AG04450 (cell line): ENCODE measurements around the gene SCN4A. TPM values are rescaled to one million over a fixed set of nuclear protein-coding genes. Genes with fewer than 3 reads are reported as not detected.

ENCODE experiments used
- CTCF ChIA-PET: fragments of 300-600, 350-600 bp; formaldehyde crosslinking; extraction: SDS; loops from one replicate; lab custom pipeline; 2022; ENCODE audit warnings: antibody characterized with exemption, inconsistent platforms; lab: Charles Lee
- POLR2A ChIA-PET: fragments of 350-600 bp; formaldehyde crosslinking; extraction: SDS; loops from one replicate; lab custom pipeline; 2021; ENCODE audit warnings: antibody characterized with exemption, inconsistent platforms; lab: Yijun Ruan, JAX
- DNase-seq: peaks from one replicate; pipeline ENCODE4 v3.0.0-alpha.2; 2011; ENCODE audit warnings: low read depth, low spot score
- H3K27ac ChIP-seq: one replicate; pipeline ENCODE4 v1.5.1; 2012; ENCODE audit warnings: low read depth, low read length, control low read depth
- H3K27me3 ChIP-seq: one replicate; pipeline ENCODE4 v1.6.0; 2012; ENCODE audit warnings: low read length; ENCODE audit not compliant: control insufficient read depth, insufficient read depth
- H3K4me3 ChIP-seq: 2 replicates; pipeline ENCODE4 v1.5.1; 2011; ENCODE audit warnings: mild to moderate bottlenecking, low read depth, low read length, control low read depth
- H3K9me3 ChIP-seq: 2 replicates; pipeline ENCODE4 v1.5.1; 2012; ENCODE audit warnings: low read length; ENCODE audit not compliant: control insufficient read depth, insufficient read depth
- CTCF ChIP-seq: IDR thresholded peaks from 2 replicates; pipeline ENCODE4 v1.5.1; 2011; ENCODE audit warnings: low read depth, low read length, control low read depth, inconsistent platforms
- polyA plus RNA-seq: library from polyadenylated mRNA; depleted of rRNA; stranded (reverse); fragments of >200 nt; gene quantifications from 2 replicates; pipeline ENCODE4 v1.2.3, GENCODE V29; 2011

The SCN4A gene
- polyA plus RNA-seq, 1 experiment, result 0.01 TPM

GRCh38 chr17:63997341-63998048, 24.8 kb upstream of the SCN4A start:
- CTCF ChIA-PET, result no interaction called here
- POLR2A ChIA-PET, result no interaction called here
- Histone ChIP-seq H3K27ac (no peak overlapping the region), H3K9me3 (no peaks in the 10 kb centered on the region), H3K4me3 (no peak overlapping the region), H3K27me3 (peaks cover 26% of the 10 kb centered on the region)
- TF ChIP-seq CTCF, result no peak
- DNase-seq, result no peak

GRCh38 chr17:63996430-63997182, 23.9 kb upstream of the SCN4A start:
- no peaks in the 10 kb centered on the region for H3K9me3 ChIP-seq
- H3K27ac ChIP-seq, result no peak overlapping the region
- no peak for DNase-seq
- H3K4me3 ChIP-seq, result no peak overlapping the region
- peaks cover 33% of the 10 kb centered on the region for H3K27me3 ChIP-seq
- ChIA-PET POLR2A (no interaction called here), CTCF (no interaction called here)
- no peak for TF ChIP-seq CTCF

- DNase-seq, result no peak
- H3K9me3 ChIP-seq, result no peaks in the 10 kb centered on the region
- no peak overlapping the region for H3K27ac ChIP-seq
- POLR2A ChIA-PET, result interaction anchor here (0.7 kb wide), 1 partner anchor 46 kb away, joined by 3 read pairs; no protein-coding TSS in a partner anchor
- H3K4me3 ChIP-seq, result no peak overlapping the region
- CTCF ChIA-PET, result interaction anchor here (2.0 kb wide), 1 partner anchor 49 kb away, joined by 9 read pairs; no protein-coding TSS in a partner anchor
- H3K27me3 ChIP-seq, result peaks cover 35% of the 10 kb centered on the region
- TF ChIP-seq CTCF, result no peak
These were observed 22.9 kb upstream of the SCN4A start for GRCh38 chr17:63995626-63996025.

GRCh38 chr17:63993368-63993985, 20.8 kb upstream of the SCN4A start:
- H3K4me3 ChIP-seq, result no peak overlapping the region
- peaks cover 35% of the 10 kb centered on the region for H3K27me3 ChIP-seq
- CTCF ChIA-PET, result interaction anchor here (1.1 to 2.0 kb wide), 4 partner anchors 32 to 74 kb away, joined by 3 to 9 read pairs (median 5); no protein-coding TSS in a partner anchor
- DNase-seq, result no peak
- no peak overlapping the region for H3K27ac ChIP-seq
- POLR2A ChIA-PET, result no interaction called here
- no peaks in the 10 kb centered on the region; the same call in 1 of the 2 replicates for H3K9me3 ChIP-seq
- TF ChIP-seq CTCF, result no peak
